AG04450 (cell line): Measurements from ENCODE around the gene POSTN. TPM values are rescaled to one million over a fixed set of nuclear protein-coding genes. Genes with fewer than 3 reads are reported as not detected.

Source experiments
- CTCF ChIA-PET: fragments of 300-600, 350-600 bp; formaldehyde crosslinking; extraction: SDS; loops from one replicate; lab custom pipeline; 2022; ENCODE audit warnings: antibody characterized with exemption, inconsistent platforms; lab: Charles Lee
- POLR2A ChIA-PET: fragments of 350-600 bp; formaldehyde crosslinking; extraction: SDS; loops from one replicate; lab custom pipeline; 2021; ENCODE audit warnings: antibody characterized with exemption, inconsistent platforms; lab: Yijun Ruan, JAX
- DNase-seq: peaks from one replicate; pipeline ENCODE4 v3.0.0-alpha.2; 2011; ENCODE audit warnings: low read depth, low spot score
- H3K27ac ChIP-seq: one replicate; pipeline ENCODE4 v1.5.1; 2012; ENCODE audit warnings: low read depth, low read length, control low read depth
- H3K27me3 ChIP-seq: one replicate; pipeline ENCODE4 v1.6.0; 2012; ENCODE audit warnings: low read length; ENCODE audit not compliant: control insufficient read depth, insufficient read depth
- H3K4me3 ChIP-seq: 2 replicates; pipeline ENCODE4 v1.5.1; 2011; ENCODE audit warnings: mild to moderate bottlenecking, low read depth, low read length, control low read depth
- H3K9me3 ChIP-seq: 2 replicates; pipeline ENCODE4 v1.5.1; 2012; ENCODE audit warnings: low read length; ENCODE audit not compliant: control insufficient read depth, insufficient read depth
- polyA plus RNA-seq: library from polyadenylated mRNA; depleted of rRNA; stranded (reverse); fragments of >200 nt; gene quantifications from 2 replicates; pipeline ENCODE4 v1.2.3, GENCODE V29; 2011
- TF ChIP-seq, protein P1 (sequence below): IDR thresholded peaks from 2 replicates; pipeline ENCODE4 v1.5.1; 2011; ENCODE audit warnings: low read depth, low read length, control low read depth, inconsistent platforms

Gene POSTN
- polyA plus RNA-seq, 1 experiment, result 359 TPM

GRCh38 chr13:37621811-37622361 is 23.3 kb upstream of the POSTN start:
- TF ChIP-seq, protein P1, sequence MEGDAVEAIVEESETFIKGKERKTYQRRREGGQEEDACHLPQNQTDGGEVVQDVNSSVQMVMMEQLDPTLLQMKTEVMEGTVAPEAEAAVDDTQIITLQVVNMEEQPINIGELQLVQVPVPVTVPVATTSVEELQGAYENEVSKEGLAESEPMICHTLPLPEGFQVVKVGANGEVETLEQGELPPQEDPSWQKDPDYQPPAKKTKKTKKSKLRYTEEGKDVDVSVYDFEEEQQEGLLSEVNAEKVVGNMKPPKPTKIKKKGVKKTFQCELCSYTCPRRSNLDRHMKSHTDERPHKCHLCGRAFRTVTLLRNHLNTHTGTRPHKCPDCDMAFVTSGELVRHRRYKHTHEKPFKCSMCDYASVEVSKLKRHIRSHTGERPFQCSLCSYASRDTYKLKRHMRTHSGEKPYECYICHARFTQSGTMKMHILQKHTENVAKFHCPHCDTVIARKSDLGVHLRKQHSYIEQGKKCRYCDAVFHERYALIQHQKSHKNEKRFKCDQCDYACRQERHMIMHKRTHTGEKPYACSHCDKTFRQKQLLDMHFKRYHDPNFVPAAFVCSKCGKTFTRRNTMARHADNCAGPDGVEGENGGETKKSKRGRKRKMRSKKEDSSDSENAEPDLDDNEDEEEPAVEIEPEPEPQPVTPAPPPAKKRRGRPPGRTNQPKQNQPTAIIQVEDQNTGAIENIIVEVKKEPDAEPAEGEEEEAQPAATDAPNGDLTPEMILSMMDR, result no peak
- ChIA-PET POLR2A (no interaction called here), CTCF (interaction anchor here (0.7 to 1.7 kb wide), 4 partner anchors 10 to 536 kb away, joined by 3 to 6 read pairs (median 4); no protein-coding TSS in a partner anchor)
- Histone ChIP-seq H3K4me3 (no peak overlapping the region), H3K9me3 (no peaks in the 10 kb centered on the region), H3K27ac (no peak overlapping the region), H3K27me3 (no peaks in the 10 kb centered on the region)
- DNase-seq, result peak; percentile 80

DNA sequence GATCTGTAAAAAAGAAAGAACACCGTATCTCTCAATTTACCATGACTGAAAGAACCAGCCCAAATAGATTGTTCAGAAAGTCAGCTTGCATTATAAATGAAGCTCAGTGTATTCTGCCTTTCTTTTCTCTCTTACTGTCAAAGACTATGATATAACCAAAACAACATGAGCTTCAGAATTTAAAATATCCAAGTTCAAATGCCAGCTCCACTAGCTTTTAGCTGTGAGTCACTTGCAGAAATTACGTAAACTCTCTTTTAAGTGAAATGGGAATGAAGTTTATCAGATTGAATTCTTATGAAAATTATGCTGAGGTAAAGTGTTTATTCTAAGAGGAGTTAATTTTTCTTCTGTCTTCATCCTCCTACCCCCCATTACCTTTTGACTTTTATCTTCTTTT is 20.0 kb upstream of the POSTN start:
- POLR2A ChIA-PET, result interaction anchor here (2.0 kb wide), 1 partner anchor 20 kb away, joined by 6 read pairs; the partner anchor contains the start of gene POSTN
- Histone ChIP-seq H3K27me3 (no peaks in the 10 kb centered on the region), H3K27ac (no peak overlapping the region), H3K4me3 (no peak overlapping the region), H3K9me3 (no peaks in the 10 kb centered on the region)
- DNase-seq, result no peak
- TF ChIP-seq, protein P1, result no peak
- CTCF ChIA-PET, result interaction anchor here (0.6 to 1.9 kb wide), 4 partner anchors 10 to 1144 kb away, joined by 3 to 10 read pairs (median 6); no protein-coding TSS in a partner anchor

DNA sequence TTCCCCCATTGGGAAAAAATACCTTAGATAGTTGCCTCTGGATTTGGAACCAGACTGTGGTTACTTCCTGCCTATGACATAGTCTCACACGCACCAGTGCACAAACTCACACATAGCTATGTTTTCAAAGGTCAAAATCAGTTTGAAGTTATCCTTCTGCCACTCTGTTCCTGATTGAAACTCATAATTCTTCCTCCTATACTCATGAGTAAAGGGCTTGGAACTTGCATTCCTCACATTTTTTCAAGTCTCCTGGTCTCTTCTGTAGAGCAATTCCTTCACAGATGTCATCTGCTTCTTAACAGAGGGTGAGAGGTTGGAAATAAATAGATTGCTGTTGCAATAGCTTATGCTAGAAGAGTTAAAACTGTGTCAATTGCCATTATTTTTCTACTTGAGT is 18.6 kb upstream of the POSTN start:
- POLR2A ChIA-PET, result interaction anchor here (0.5 to 2.0 kb wide), 3 partner anchors 19 to 617 kb away, joined by 5 to 6 read pairs (median 6); partner anchors contain the start of gene POSTN

DNA sequence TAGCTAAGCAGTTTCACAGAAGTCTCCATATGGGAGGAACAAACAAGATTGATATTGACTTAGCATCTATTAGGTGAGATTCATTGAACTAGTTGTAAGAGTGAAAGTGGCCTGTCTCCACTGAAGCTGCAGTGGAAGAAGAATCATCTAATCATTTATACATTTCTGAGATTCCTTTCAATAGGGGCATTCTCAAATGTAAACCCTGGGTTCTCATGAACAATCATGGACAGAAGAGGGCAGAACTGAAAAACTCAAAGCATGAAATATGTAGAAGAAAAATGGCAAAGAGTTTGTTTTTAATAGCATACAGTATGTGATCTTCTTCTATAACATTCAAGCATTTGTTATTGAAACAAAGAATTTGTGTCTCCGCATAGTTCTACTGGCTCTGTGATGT is 17.6 kb upstream of the POSTN start:
- DNase-seq, result no peak
- H3K27me3 ChIP-seq, result no peaks in the 10 kb centered on the region
- no peak overlapping the region for H3K27ac ChIP-seq
- H3K4me3 ChIP-seq, result no peak overlapping the region
- ChIA-PET POLR2A (interaction anchor here (0.6 kb wide), 1 partner anchor 135 kb away, joined by 9 read pairs; no protein-coding TSS in a partner anchor), CTCF (interaction anchor here (1.4 kb wide), 1 partner anchor 15 kb away, joined by 4 read pairs; no protein-coding TSS in a partner anchor)
- TF ChIP-seq, protein P1, result peak; percentile 16; the same call in 1 of the 2 replicates
- no peaks in the 10 kb centered on the region for H3K9me3 ChIP-seq

More for the DNA sequence above, 18.6 kb upstream of the POSTN start:
- TF ChIP-seq, protein P1, result no peak
- no peaks in the 10 kb centered on the region for H3K27me3 ChIP-seq
- H3K27ac ChIP-seq, result no peak overlapping the region
- CTCF ChIA-PET, result interaction anchor here (1.4 to 1.9 kb wide), 2 partner anchors 9 to 14 kb away, joined by 4 to 10 read pairs; no protein-coding TSS in a partner anchor
- DNase-seq, result no peak
- no peak overlapping the region for H3K4me3 ChIP-seq
- H3K9me3 ChIP-seq, result no peaks in the 10 kb centered on the region

GRCh38 chr13:37615276-37615675 is 16.7 kb upstream of the POSTN start:
- H3K27ac ChIP-seq, result no peak overlapping the region
- CTCF ChIA-PET, result interaction anchor here (0.6 kb wide), 1 partner anchor 12 kb away, joined by 3 read pairs; no protein-coding TSS in a partner anchor

More at GRCh38 chr13:37615276-37615675, 16.7 kb upstream of the POSTN start:
- Histone ChIP-seq H3K27me3 (no peaks in the 10 kb centered on the region), H3K9me3 (no peaks in the 10 kb centered on the region), H3K4me3 (no peak overlapping the region)
- POLR2A ChIA-PET, result no interaction called here
- no peak for DNase-seq
- TF ChIP-seq, protein P1, result no peak
